ENCODE results near the gene REM2.
A peak's percentile ranks its signal among the peaks of the same experiment; 100 is the strongest.

The REM2 gene

GRCh38 chr14:22897357-22897756 is 14.3 kb downstream of the REM2 start:
- no peak for TF ChIP-seq CTCF (IDR thresholded peaks at IDR 0.05)
- H3K27ac ChIP-seq, result no peak overlapping the region

GRCh38 chr14:22898302-22899090 is 15.5 kb downstream of the REM2 start:
- TF ChIP-seq ZFX (IDR thresholded peaks at IDR 0.05; ENCODE audit: borderline replicate concordance), result no peak
- H3K27ac ChIP-seq, result no peak overlapping the region

GRCh38 chr14:22900081-22900799 is 17.2 kb downstream of the REM2 start:
- no peak for TF ChIP-seq ZFX (IDR thresholded peaks at IDR 0.05; ENCODE audit: borderline replicate concordance)
- TF ChIP-seq CTCF (IDR thresholded peaks at IDR 0.05), result peak; percentile 86
- H3K27ac ChIP-seq, result no peak overlapping the region

- H3K27ac ChIP-seq, result no peak overlapping the region
- TF ChIP-seq CTCF (IDR thresholded peaks at IDR 0.05), result no peak
- TF ChIP-seq ZFX (IDR thresholded peaks at IDR 0.05; ENCODE audit: borderline replicate concordance), result no peak
Measured at GRCh38 chr14:22901799-22902198, 18.8 kb downstream of the REM2 start.

GRCh38 chr14:22903742-22904087 is 20.7 kb downstream of the REM2 start:
- TF ChIP-seq CTCF (IDR thresholded peaks at IDR 0.05) (no peak), ZFX (IDR thresholded peaks at IDR 0.05; ENCODE audit: borderline replicate concordance) (no peak)
- H3K27ac ChIP-seq, result peak overlapping the region; percentile 32

GRCh38 chr14:22905627-22906026 is 22.6 kb downstream of the REM2 start:
- no peak overlapping the region for H3K27ac ChIP-seq
- TF ChIP-seq ZFX (IDR thresholded peaks at IDR 0.05; ENCODE audit: borderline replicate concordance), result no peak
- TF ChIP-seq CTCF (IDR thresholded peaks at IDR 0.05), result no peak

GRCh38 chr14:22906073-22906472 is 23.1 kb downstream of the REM2 start:
- TF ChIP-seq ZFX (IDR thresholded peaks at IDR 0.05; ENCODE audit: borderline replicate concordance) (no peak), CTCF (IDR thresholded peaks at IDR 0.05) (no peak)
- no peak overlapping the region for H3K27ac ChIP-seq
